ENCODE measurements around the gene SYNE2.

DNA sequence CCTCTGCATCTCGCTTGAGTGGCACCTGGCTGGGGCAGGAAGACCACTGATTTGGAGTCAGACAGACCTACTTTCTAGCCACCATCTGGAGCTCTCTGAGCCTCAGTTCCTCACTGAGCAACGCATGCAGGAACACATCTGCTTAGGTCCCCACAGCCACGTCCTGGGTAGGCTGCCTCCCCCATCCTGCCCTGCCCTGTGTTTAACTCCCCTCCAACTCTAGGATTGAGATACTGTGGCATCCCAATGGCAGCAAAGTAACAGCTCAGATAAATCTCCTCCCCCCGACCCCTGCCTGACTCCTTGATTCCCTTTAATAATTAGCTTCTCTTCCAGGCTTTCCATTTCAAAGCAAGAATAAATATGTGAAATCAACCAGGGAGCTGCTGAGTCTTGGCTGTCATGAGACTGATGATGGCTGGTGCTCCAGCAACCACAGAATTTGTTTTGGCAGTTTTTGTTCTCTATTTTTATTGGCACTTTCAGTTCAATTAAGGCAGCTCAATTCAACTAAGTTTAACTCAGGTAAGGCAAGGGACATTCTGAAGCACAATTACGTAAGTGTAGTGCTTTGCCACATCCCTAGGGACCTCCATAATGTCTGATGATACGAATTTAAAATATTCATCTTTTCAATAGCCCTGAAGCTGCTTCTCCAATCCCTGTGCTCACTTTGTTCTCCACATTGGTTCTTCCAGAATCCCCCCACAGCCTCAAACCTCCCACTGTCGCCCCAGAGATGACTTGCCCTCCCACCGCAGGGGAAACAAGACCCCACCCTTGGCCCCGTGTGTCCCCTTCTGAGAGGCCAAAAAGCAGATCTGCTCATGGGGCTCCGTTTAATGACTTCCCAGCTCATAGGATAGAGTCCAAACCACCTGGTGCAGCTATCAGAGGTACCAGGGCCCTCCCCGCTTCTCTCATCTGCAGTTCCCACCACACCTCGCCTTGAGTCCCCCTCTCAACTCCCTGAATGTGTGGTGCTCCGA lies 383.1 kb downstream of the SYNE2 start:
- TF ChIP-seq CTCF (IDR thresholded peaks at IDR 0.05; ENCODE audit: low read depth, low read length) (no peak), MYC (IDR thresholded peaks at IDR 0.05; ENCODE audit: low read depth, low read length) (no peak)

Measured in NB4 (cell line).